LNCaP clone FGC (cell line): ENCODE results near the gene DCT.

Experiments
- DNase-seq: peaks from one replicate; pipeline ENCODE4 v3.0.0-alpha.2; 2011; ENCODE audit warnings: low read depth
- H3K4me3 ChIP-seq: 2 replicates; pipeline ENCODE4 v1.5.1; 2011; ENCODE audit warnings: mild to moderate bottlenecking, low read depth, low read length, control low read depth
- CTCF ChIP-seq: IDR thresholded peaks from 2 replicates; pipeline ENCODE4 v1.5.1; 2012; ENCODE audit warnings: mild to moderate bottlenecking; ENCODE audit not compliant: control insufficient read depth, insufficient read depth; ENCODE audit errors: extremely low read depth

DCT gene

GRCh38 chr13:94483970-94484369, 4.5 kb upstream of the DCT start:
- H3K4me3 ChIP-seq, result no peak overlapping the region
- DNase-seq, result no peak
- TF ChIP-seq CTCF, result no peak

GRCh38 chr13:94481941-94482340, 2.5 kb upstream of the DCT start:
- TF ChIP-seq CTCF, result no peak
- no peak overlapping the region for H3K4me3 ChIP-seq
- no peak for DNase-seq

GRCh38 chr13:94480672-94481145, 1.2 kb upstream of the DCT start:
- TF ChIP-seq CTCF, result no peak
- DNase-seq, result no peak
- no peak overlapping the region for H3K4me3 ChIP-seq

GRCh38 chr13:94478913-94479312, 569 bp downstream of the DCT start:
- no peak for DNase-seq
- H3K4me3 ChIP-seq, result no peak overlapping the region
- TF ChIP-seq CTCF, result no peak

GRCh38 chr13:94470126-94470525, 9.4 kb downstream of the DCT start:
- DNase-seq, result no peak
- H3K4me3 ChIP-seq, result no peak overlapping the region
- TF ChIP-seq CTCF, result no peak

GRCh38 chr13:94464771-94465170, 14.7 kb downstream of the DCT start:
- H3K4me3 ChIP-seq, result no peak overlapping the region
- DNase-seq, result no peak
- no peak for TF ChIP-seq CTCF

- H3K4me3 ChIP-seq, result no peak overlapping the region
- TF ChIP-seq CTCF, result no peak
- DNase-seq, result no peak
These were observed 16.8 kb downstream of the DCT start for GRCh38 chr13:94462670-94463069.
